IMR-90 (cell line): ENCODE measurements around the gene C21orf58. TPM values are rescaled to one million over a fixed set of nuclear protein-coding genes. Genes with fewer than 3 reads are reported as not detected.

Experiments used
- ATAC-seq: fragments of 200-7000 bp; cut with Tn5 transposase; 2 replicates; pipeline ENCODE4 v1.9.1; 2020; ENCODE audit warnings: low read depth, mild to moderate bottlenecking, moderate library complexity
- BruUV-seq: library from RNA; stranded (reverse); fragments of 400-500 nt; replicated peaks from 2 replicates; lab custom pipeline; 2021; lab: Mats Ljungman, UMichigan
- CTCF ChIA-PET: fragments of 300-600 bp; formaldehyde crosslinking; extraction: SDS; loops from one replicate; lab custom pipeline; 2021; ENCODE audit warnings: antibody characterized with exemption; lab: Yijun Ruan, JAX
- POLR2A ChIA-PET: fragments of 300-600 bp; sonication (Branson Sonifier 250); formaldehyde crosslinking; loops from one replicate; lab custom pipeline; 2022; ENCODE audit warnings: antibody characterized with exemption; ENCODE audit not compliant: unreplicated experiment; lab: Charles Lee
- DNase-seq: peaks from one replicate; pipeline ENCODE4 v3.0.0; 2013
- H2AFZ ChIP-seq: replicated peaks from 2 replicates; pipeline ENCODE3; 2013; ENCODE audit warnings: low read length, mild to moderate bottlenecking; ENCODE audit not compliant: poor library complexity
- H2AK5ac ChIP-seq: 2 replicates; pipeline ENCODE4 v1.6.1; 2013; ENCODE audit warnings: low read depth, low read length, inconsistent platforms
- H2AK9ac ChIP-seq: replicated peaks from 2 replicates; pipeline ENCODE3; 2013; ENCODE audit warnings: mild to moderate bottlenecking, low read depth, low read length, moderate library complexity; ENCODE audit not compliant: poor library complexity
- H2BK120ac ChIP-seq: 2 replicates; pipeline ENCODE4 v1.6.1; 2013; ENCODE audit warnings: low read depth, low read length, inconsistent platforms
- H2BK15ac ChIP-seq: 3 replicates; pipeline ENCODE4 v1.6.1; 2013; ENCODE audit warnings: low read depth, low read length, inconsistent platforms
- H2BK20ac ChIP-seq: 2 replicates; pipeline ENCODE4 v1.6.1; 2013; ENCODE audit warnings: low read depth, mild to moderate bottlenecking, inconsistent platforms, low read length, moderate library complexity
- H2BK5ac ChIP-seq: 2 replicates; pipeline ENCODE4 v1.6.1; 2013; ENCODE audit warnings: mild to moderate bottlenecking, low read depth, low read length, inconsistent platforms; ENCODE audit not compliant: poor library complexity, severe bottlenecking
- H3K14ac ChIP-seq: replicated peaks from 2 replicates; pipeline ENCODE4 v1.6.1; 2013; ENCODE audit warnings: low read depth, low read length, inconsistent platforms
- H3K18ac ChIP-seq: 2 replicates; pipeline ENCODE4 v1.6.1; 2013; ENCODE audit warnings: low read depth, low read length, control low read depth
- H3K23ac ChIP-seq: 2 replicates; pipeline ENCODE4 v1.6.1; 2013; ENCODE audit warnings: low read depth, low read length, inconsistent platforms
- H3K27ac ChIP-seq: 2 replicates; pipeline ENCODE4 v1.5.1; 2013; ENCODE audit warnings: mild to moderate bottlenecking, control low read depth, low read length; ENCODE audit not compliant: insufficient read depth
- H3K27me3 ChIP-seq: 2 replicates; pipeline ENCODE4 v1.6.1; 2013; ENCODE audit warnings: low read length; ENCODE audit not compliant: control insufficient read depth, insufficient read depth
- H3K36me3 ChIP-seq: 2 replicates; pipeline ENCODE4 v1.6.1; 2013; ENCODE audit warnings: low read length, mixed read lengths; ENCODE audit not compliant: control insufficient read depth, insufficient read depth
- H3K4ac ChIP-seq: 2 replicates; pipeline ENCODE4 v1.6.1; 2013; ENCODE audit warnings: low read depth, low read length, inconsistent platforms
- H3K4me1 ChIP-seq: 2 replicates; pipeline ENCODE4 v1.6.1; 2013; ENCODE audit warnings: low read length, mixed read lengths; ENCODE audit not compliant: control insufficient read depth, insufficient read depth
- H3K4me2 ChIP-seq: 2 replicates; pipeline ENCODE4 v1.6.1; 2013; ENCODE audit warnings: low read depth, mild to moderate bottlenecking, control low read depth, low read length, moderate library complexity
- H3K4me3 ChIP-seq: 2 replicates; pipeline ENCODE4 v1.5.1; 2013; ENCODE audit warnings: low read depth, mild to moderate bottlenecking, control low read depth, low read length, moderate library complexity; ENCODE audit not compliant: insufficient read depth
- H3K56ac ChIP-seq: 2 replicates; pipeline ENCODE4 v1.6.1; 2013; ENCODE audit warnings: low read length, inconsistent platforms; ENCODE audit not compliant: insufficient read depth; ENCODE audit errors: extremely low read depth
- H3K79me1 ChIP-seq, 2 experiments: 2 replicates each; pipeline ENCODE4 v1.6.1; 2013; ENCODE audit warnings: low read length in 2 of 2, inconsistent platforms in 1 of 2, low read depth in 1 of 2
- H3K9ac ChIP-seq: 2 replicates; pipeline ENCODE4 v1.6.1; 2013; ENCODE audit warnings: low read depth, low read length, control low read depth
- H3K9me1 ChIP-seq: 2 replicates; pipeline ENCODE4 v1.6.1; 2013; ENCODE audit warnings: low read length, inconsistent platforms; ENCODE audit not compliant: insufficient read depth
- H3K9me3 ChIP-seq: 2 replicates; pipeline ENCODE4 v1.6.1; 2013; ENCODE audit warnings: low read length; ENCODE audit not compliant: control insufficient read depth, insufficient read depth
- H4K20me1 ChIP-seq: 2 replicates; pipeline ENCODE4 v1.6.1; 2013; ENCODE audit warnings: low read length, inconsistent platforms; ENCODE audit not compliant: insufficient read depth
- H4K5ac ChIP-seq: 2 replicates; pipeline ENCODE4 v1.6.1; 2013; ENCODE audit warnings: mild to moderate bottlenecking, low read depth, low read length, control low read depth
- H4K8ac ChIP-seq, 2 experiments: 2 replicates each; pipeline ENCODE4 v1.6.1; 2013; ENCODE audit warnings: low read depth in 2 of 2, low read length in 2 of 2, control low read depth in 1 of 2, inconsistent platforms in 1 of 2
- H4K91ac ChIP-seq: 2 replicates; pipeline ENCODE4 v1.6.1; 2013; ENCODE audit warnings: low read depth, low read length, inconsistent platforms; ENCODE audit not compliant: insufficient read depth
- BHLHE40 ChIP-seq: fragments of 150-350 bp; IDR thresholded peaks from 2 replicates; pipeline ENCODE4 v1.6.1; 2016; ENCODE audit warnings: mild to moderate bottlenecking, low read depth, low read length
- CEBPB ChIP-seq: IDR thresholded peaks from 2 replicates; pipeline ENCODE4 v1.6.1; 2012; ENCODE audit warnings: low read depth, low read length, improper control_type of control experiment
- CHD1 ChIP-seq: IDR thresholded peaks from 2 replicates; pipeline ENCODE4 v1.6.1; 2012; ENCODE audit warnings: low read depth, low read length, improper control_type of control experiment
- FOS ChIP-seq: fragments of 150-350 bp; IDR thresholded peaks from 2 replicates; pipeline ENCODE4 v1.6.1; 2016; ENCODE audit warnings: low read depth, low read length
- MAFK ChIP-seq: IDR thresholded peaks from 2 replicates; pipeline ENCODE4 v1.6.1; 2012; ENCODE audit warnings: low read depth, low read length, improper control_type of control experiment
- MAZ ChIP-seq: IDR thresholded peaks from 2 replicates; pipeline ENCODE4 v1.6.1; 2012; ENCODE audit warnings: low read depth, mild to moderate bottlenecking, low read length, improper control_type of control experiment, moderate library complexity, borderline replicate concordance
- MXI1 ChIP-seq: IDR thresholded peaks from 2 replicates; pipeline ENCODE4 v1.6.1; 2012; ENCODE audit warnings: low read depth, mild to moderate bottlenecking, low read length, moderate library complexity, borderline replicate concordance
- NFE2L2 ChIP-seq: fragments of 150-350 bp; IDR thresholded peaks from 2 replicates; pipeline ENCODE4 v1.6.1; 2016; ENCODE audit warnings: low read depth, mild to moderate bottlenecking, low read length
- POLR2A ChIP-seq: IDR thresholded peaks from 2 replicates; pipeline ENCODE4 v1.6.1; 2012; ENCODE audit warnings: mild to moderate bottlenecking, low read depth, low read length
- RAD21 ChIP-seq: IDR thresholded peaks from 2 replicates; pipeline ENCODE4 v1.6.1; 2012; ENCODE audit warnings: low read length, improper control_type of control experiment
- RCOR1 ChIP-seq: IDR thresholded peaks from 2 replicates; pipeline ENCODE4 v1.6.1; 2012; ENCODE audit warnings: mild to moderate bottlenecking, low read length, improper control_type of control experiment; ENCODE audit not compliant: insufficient replicate concordance
- SMC3 ChIP-seq: fragments of 150-350 bp; IDR thresholded peaks from 2 replicates; pipeline ENCODE4 v1.6.1; 2016; ENCODE audit warnings: low read depth, mild to moderate bottlenecking, antibody characterized with exemption, low read length, moderate library complexity
- WGBS, 2 experiments: methylation state at CpG; one replicate each; pipeline versions ENCODE4 v1.1.5 to v1.1.7; 2013; ENCODE audit warnings: missing lambda C conversion rate in 2 of 2; ENCODE audit not compliant: insufficient read length in 1 of 2; ENCODE audit errors: extremely low coverage in 2 of 2; 5-methylcytosine and 5-hydroxymethylcytosine counted together
- dilution Hi-C: fragments of 300-500 bp; cut with HindIII; formaldehyde crosslinking; loops from one replicate; pipeline ENCODE4 v1.14.3; 2018; ENCODE audit warnings: low sequenced_read_pairs; ENCODE audit not compliant: unreplicated experiment
- in situ Hi-C: fragments of 300-500 bp; cut with MboI; formaldehyde crosslinking; loops from 3 replicates; pipeline ENCODE4 v1.14.3; 2019; ENCODE audit warnings: low sequenced_read_pairs, inconsistent platforms, mixed read lengths
- intact Hi-C: fragments of 100-400 bp; cut with micrococcal nuclease; formaldehyde crosslinking; loops from 2 replicates; pipeline ENCODE4 v1.10.0; 2022
- polyA plus RNA-seq, 3 experiments: library from polyadenylated mRNA; depleted of rRNA; stranded (reverse); fragments of >200 nt; gene quantifications; 2 replicates each; pipeline ENCODE4 v1.2.3, GENCODE V29; 2012; ENCODE audit warnings: low replicate concordance in 1 of 3
- total RNA-seq: library from RNA; depleted of rRNA; stranded (reverse); fragments of >200 nt; gene quantifications from 2 replicates; pipeline ENCODE4 v1.2.3, GENCODE V29; 2012
- TF ChIP-seq, protein P1 (sequence below): fragments of 150-350 bp; IDR thresholded peaks from 2 replicates; pipeline ENCODE4 v1.6.1; 2016; ENCODE audit warnings: low read depth, mild to moderate bottlenecking, low read length, moderate library complexity, borderline replicate concordance
- TF ChIP-seq, protein P2 (sequence below): fragments of 150-350 bp; IDR thresholded peaks from 2 replicates; pipeline ENCODE4 v1.6.1; 2017; ENCODE audit warnings: mild to moderate bottlenecking, antibody characterized with exemption, low read length, low read depth
- TF ChIP-seq, protein P3 (sequence below): conservative IDR thresholded peaks from 2 replicates; pipeline ENCODE4 v1.5.1; 2012; ENCODE audit warnings: mild to moderate bottlenecking, low read depth, low read length, improper control_type of control experiment

C21orf58 gene
- total and polyA plus RNA-seq, 2 of the 4 experiments (the other 2 are of a cell fraction) = 2.7 to 6.2 TPM

DNA sequence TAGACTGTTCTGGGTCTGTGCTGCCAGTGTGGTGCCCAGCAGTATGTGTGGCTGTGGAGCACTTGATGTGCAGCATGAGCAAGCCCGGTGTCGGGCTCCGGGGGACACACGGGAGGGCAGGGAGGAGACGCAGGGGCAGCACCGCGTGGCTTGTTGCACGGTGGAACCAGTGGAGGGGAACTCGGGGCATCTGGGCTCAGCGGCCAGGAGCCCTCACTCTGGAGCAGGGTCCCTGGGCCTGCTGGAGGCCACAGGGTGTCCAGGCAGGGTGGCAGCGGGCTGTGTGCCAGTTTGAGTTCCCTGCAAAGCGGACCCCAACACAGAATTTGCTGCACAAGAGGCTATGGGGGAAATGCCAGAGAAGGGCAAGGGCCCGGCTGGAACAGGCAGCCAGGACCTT lies 30.8 kb upstream of the C21orf58 start (continued):
- TF ChIP-seq RCOR1 (no peak), NFE2L2 (no peak)

DNA sequence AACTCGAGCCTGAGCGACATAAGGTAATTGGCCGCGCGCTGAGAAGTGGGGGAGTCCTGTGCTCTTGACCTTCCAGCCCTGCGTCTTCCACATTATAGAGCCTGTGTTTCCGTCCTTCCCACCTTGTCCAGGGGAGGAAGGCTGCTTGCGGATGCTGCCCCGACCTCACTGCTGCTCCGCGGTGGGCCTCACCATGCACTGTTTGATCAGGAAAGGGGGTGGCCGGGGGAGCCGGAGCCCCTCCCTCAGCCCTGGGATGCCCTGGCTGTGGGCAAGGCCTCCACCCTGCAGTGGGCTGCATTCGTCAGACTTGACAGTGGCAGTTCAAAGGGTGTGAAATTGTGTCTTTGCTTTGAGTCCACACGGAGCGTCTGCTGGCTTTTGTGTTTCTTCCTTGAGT lies 30.4 kb upstream of the C21orf58 start:
- no peak overlapping the region for H3K4me2 ChIP-seq
- DNase-seq (no peak), ATAC-seq (no peak)
- no peaks in the 10 kb centered on the region for H3K4me1 ChIP-seq
- intact Hi-C loops (no loop called here), in situ Hi-C loops (no loop called here), dilution Hi-C loops (no loop called here)
- H3K4ac ChIP-seq = no peak overlapping the region
- no peak overlapping the region for H2BK15ac ChIP-seq
- ChIA-PET POLR2A (no interaction called here), CTCF (no interaction called here)
- no peaks in the 10 kb centered on the region for H3K9me3 ChIP-seq
- H3K9ac ChIP-seq = no peak overlapping the region
- H2AFZ ChIP-seq = no peak overlapping the region
- no peak overlapping the region for H4K8ac ChIP-seq
- no peak overlapping the region for H3K18ac ChIP-seq
- H3K9me1 ChIP-seq = no peaks in the 10 kb centered on the region; the same call in 1 of the 2 replicates
- H3K36me3 ChIP-seq = peaks cover 79% of the 10 kb centered on the region
- H2BK120ac ChIP-seq = no peak overlapping the region
- no peak overlapping the region for H2BK20ac ChIP-seq
- no peak overlapping the region for H4K5ac ChIP-seq
- no peak overlapping the region for H4K91ac ChIP-seq
- H3K79me1 ChIP-seq = no peaks in the 10 kb centered on the region; a peak in 1 of 4 replicates
- no TSS peak for BruUV-seq
- no peak overlapping the region for H2AK5ac ChIP-seq
- no peak overlapping the region for H3K14ac ChIP-seq
- no peak overlapping the region for H3K27ac ChIP-seq
- no peak overlapping the region for H3K4me3 ChIP-seq
- no peaks in the 10 kb centered on the region; the same call in 1 of the 2 replicates for H4K20me1 ChIP-seq
- no peak overlapping the region for H2BK5ac ChIP-seq
- no peak overlapping the region for H3K56ac ChIP-seq
- no peak overlapping the region for H3K23ac ChIP-seq
- no peaks in the 10 kb centered on the region for H3K27me3 ChIP-seq
- no peak overlapping the region for H2AK9ac ChIP-seq
- WGBS, 2 experiments = 100% methylated on average over 4 of the region's 16 CpGs; no CpG with 5 or more reads in 1 of the 2 experiments
- TF ChIP-seq RAD21 = no peak
- no peak for TF ChIP-seq CEBPB
- TF ChIP-seq, protein P1, sequence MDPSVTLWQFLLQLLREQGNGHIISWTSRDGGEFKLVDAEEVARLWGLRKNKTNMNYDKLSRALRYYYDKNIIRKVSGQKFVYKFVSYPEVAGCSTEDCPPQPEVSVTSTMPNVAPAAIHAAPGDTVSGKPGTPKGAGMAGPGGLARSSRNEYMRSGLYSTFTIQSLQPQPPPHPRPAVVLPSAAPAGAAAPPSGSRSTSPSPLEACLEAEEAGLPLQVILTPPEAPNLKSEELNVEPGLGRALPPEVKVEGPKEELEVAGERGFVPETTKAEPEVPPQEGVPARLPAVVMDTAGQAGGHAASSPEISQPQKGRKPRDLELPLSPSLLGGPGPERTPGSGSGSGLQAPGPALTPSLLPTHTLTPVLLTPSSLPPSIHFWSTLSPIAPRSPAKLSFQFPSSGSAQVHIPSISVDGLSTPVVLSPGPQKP = no peak
- TF ChIP-seq BHLHE40 = no peak
- TF ChIP-seq CHD1 = no peak
- TF ChIP-seq, protein P2, sequence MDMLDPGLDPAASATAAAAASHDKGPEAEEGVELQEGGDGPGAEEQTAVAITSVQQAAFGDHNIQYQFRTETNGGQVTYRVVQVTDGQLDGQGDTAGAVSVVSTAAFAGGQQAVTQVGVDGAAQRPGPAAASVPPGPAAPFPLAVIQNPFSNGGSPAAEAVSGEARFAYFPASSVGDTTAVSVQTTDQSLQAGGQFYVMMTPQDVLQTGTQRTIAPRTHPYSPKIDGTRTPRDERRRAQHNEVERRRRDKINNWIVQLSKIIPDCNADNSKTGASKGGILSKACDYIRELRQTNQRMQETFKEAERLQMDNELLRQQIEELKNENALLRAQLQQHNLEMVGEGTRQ = no peak
- TF ChIP-seq MAFK = no peak
- TF ChIP-seq NFE2L2 = no peak
- TF ChIP-seq, protein P3, sequence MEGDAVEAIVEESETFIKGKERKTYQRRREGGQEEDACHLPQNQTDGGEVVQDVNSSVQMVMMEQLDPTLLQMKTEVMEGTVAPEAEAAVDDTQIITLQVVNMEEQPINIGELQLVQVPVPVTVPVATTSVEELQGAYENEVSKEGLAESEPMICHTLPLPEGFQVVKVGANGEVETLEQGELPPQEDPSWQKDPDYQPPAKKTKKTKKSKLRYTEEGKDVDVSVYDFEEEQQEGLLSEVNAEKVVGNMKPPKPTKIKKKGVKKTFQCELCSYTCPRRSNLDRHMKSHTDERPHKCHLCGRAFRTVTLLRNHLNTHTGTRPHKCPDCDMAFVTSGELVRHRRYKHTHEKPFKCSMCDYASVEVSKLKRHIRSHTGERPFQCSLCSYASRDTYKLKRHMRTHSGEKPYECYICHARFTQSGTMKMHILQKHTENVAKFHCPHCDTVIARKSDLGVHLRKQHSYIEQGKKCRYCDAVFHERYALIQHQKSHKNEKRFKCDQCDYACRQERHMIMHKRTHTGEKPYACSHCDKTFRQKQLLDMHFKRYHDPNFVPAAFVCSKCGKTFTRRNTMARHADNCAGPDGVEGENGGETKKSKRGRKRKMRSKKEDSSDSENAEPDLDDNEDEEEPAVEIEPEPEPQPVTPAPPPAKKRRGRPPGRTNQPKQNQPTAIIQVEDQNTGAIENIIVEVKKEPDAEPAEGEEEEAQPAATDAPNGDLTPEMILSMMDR = no peak
- TF ChIP-seq SMC3 = no peak
- no peak for TF ChIP-seq FOS
- TF ChIP-seq MAZ = no peak
- TF ChIP-seq MXI1 = no peak
- TF ChIP-seq RCOR1 = no peak
- TF ChIP-seq POLR2A = no peak
